AG08395 (cell line): ENCODE results near the gene GTF2I.
"Not testable (repeated sequence)": the region's sequence is repeated elsewhere in the genome, so short reads cannot be mapped to it uniquely, and the experiment has no call there.

Experiments
- DNase-seq: peaks from one replicate; pipeline ENCODE4 v3.0.0; 2012; ENCODE audit warnings: mixed read lengths, low spot score

GTF2I gene

GRCh38 chr7:74779053-74779452 lies 121.5 kb downstream of the GTF2I start:
- DNase-seq, result not testable (repeated sequence)

- not testable (repeated sequence) for DNase-seq
Measured at GRCh38 chr7:74781746-74782145, 124.2 kb downstream of the GTF2I start.

- not testable (repeated sequence) for DNase-seq
Measured at GRCh38 chr7:74783595-74783994, 126.1 kb downstream of the GTF2I start.

- not testable (repeated sequence) for DNase-seq
Measured at GRCh38 chr7:74788369-74789150, 131.0 kb downstream of the GTF2I start.

- DNase-seq, result not testable (repeated sequence)
Measured at GRCh38 chr7:74789200-74789736, 131.8 kb downstream of the GTF2I start.

GRCh38 chr7:74797848-74798622 lies 140.5 kb downstream of the GTF2I start:
- DNase-seq, result not testable (repeated sequence)

GRCh38 chr7:74798644-74799043 lies 141.1 kb downstream of the GTF2I start:
- not testable (repeated sequence) for DNase-seq
